ENCODE data around the gene PRKAG2.

PRKAG2 gene

GRCh38 chr7:151852486-151853396 is 24.2 kb downstream of the PRKAG2 start:
- DNase-seq = no peak
- Histone ChIP-seq H3K36me3 (ENCODE audit: control insufficient read depth in 1 of 2, insufficient read depth in 2 of 2, low read length in 2 of 2) (no peaks in the 10 kb centered on the region), H3K27me3 (ENCODE audit: insufficient read depth, low read length) (no peaks in the 10 kb centered on the region), H3K23ac (ENCODE audit: low read length) (no peak overlapping the region), H3K79me2 (ENCODE audit: control insufficient read depth, insufficient read depth, low read length, poor library complexity) (no peaks in the 10 kb centered on the region), H4K12ac (ENCODE audit: low read depth, low read length) (no peak overlapping the region), H2BK5ac (ENCODE audit: low read depth, low read length, poor library complexity) (no peak overlapping the region), H3K4me1 (ENCODE audit: control insufficient read depth in 1 of 2, insufficient read depth in 2 of 2, low read length in 2 of 2) (peaks cover 9 to 17% of the 10 kb centered on the region in 2 experiments), H3K4me2 (ENCODE audit: low read length) (no peak overlapping the region), H2AFZ (ENCODE audit: insufficient read depth, low read length, poor library complexity) (no peak overlapping the region), H3K27ac (ENCODE audit: low read depth, low read length) (no peak overlapping the region), H2AK5ac (ENCODE audit: low read length) (no peak overlapping the region), H3K9me3 (ENCODE audit: insufficient read depth, low read depth, low read length) (peaks cover 6% of the 10 kb centered on the region), H2BK120ac (ENCODE audit: insufficient read depth, low read length, poor library complexity) (no peak overlapping the region), H3K14ac (ENCODE audit: low read length) (no peak overlapping the region), H3K9ac (ENCODE audit: low read length) (no peak overlapping the region), H2BK12ac (ENCODE audit: low read length) (no peak overlapping the region), H3K79me1 (ENCODE audit: low read length) (peaks cover 2% of the 10 kb centered on the region), H3K4ac (ENCODE audit: low read depth, low read length) (no peak overlapping the region), H3K4me3 (ENCODE audit: low read depth, low read length) (no peak overlapping the region), H4K91ac (ENCODE audit: low read depth, low read length) (no peak overlapping the region), H4K8ac (ENCODE audit: low read depth, low read length) (no peak overlapping the region), H3K18ac (ENCODE audit: low read length) (no peak overlapping the region)
- no CpG with 5 or more reads among the region's 19 CpGs for WGBS (ENCODE audit: extremely low coverage, insufficient coverage, insufficient read length)

GRCh38 chr7:151851782-151852181 is 25.1 kb downstream of the PRKAG2 start:
- DNase-seq = peak in 1 of 2 donors; percentile 19
- Histone ChIP-seq H3K4me1 (ENCODE audit: control insufficient read depth in 1 of 2, insufficient read depth in 2 of 2, low read length in 2 of 2) (peaks cover 9 to 17% of the 10 kb centered on the region in 2 experiments), H3K4me2 (ENCODE audit: low read length) (no peak overlapping the region), H3K23ac (ENCODE audit: low read length) (no peak overlapping the region), H3K18ac (ENCODE audit: low read length) (no peak overlapping the region), H2BK12ac (ENCODE audit: low read length) (no peak overlapping the region), H2BK5ac (ENCODE audit: low read depth, low read length, poor library complexity) (no peak overlapping the region), H3K79me2 (ENCODE audit: control insufficient read depth, insufficient read depth, low read length, poor library complexity) (no peaks in the 10 kb centered on the region), H4K91ac (ENCODE audit: low read depth, low read length) (no peak overlapping the region), H4K8ac (ENCODE audit: low read depth, low read length) (no peak overlapping the region), H3K27me3 (ENCODE audit: insufficient read depth, low read length) (no peaks in the 10 kb centered on the region), H3K9ac (ENCODE audit: low read length) (no peak overlapping the region), H4K12ac (ENCODE audit: low read depth, low read length) (no peak overlapping the region), H2BK120ac (ENCODE audit: insufficient read depth, low read length, poor library complexity) (no peak overlapping the region), H3K79me1 (ENCODE audit: low read length) (peaks cover 2% of the 10 kb centered on the region), H3K4ac (ENCODE audit: low read depth, low read length) (no peak overlapping the region), H3K36me3 (ENCODE audit: control insufficient read depth in 1 of 2, insufficient read depth in 2 of 2, low read length in 2 of 2) (no peaks in the 10 kb centered on the region), H3K27ac (ENCODE audit: low read depth, low read length) (no peak overlapping the region), H3K14ac (ENCODE audit: low read length) (no peak overlapping the region), H3K9me3 (ENCODE audit: insufficient read depth, low read depth, low read length) (peaks cover 5% of the 10 kb centered on the region), H2AFZ (ENCODE audit: insufficient read depth, low read length, poor library complexity) (no peak overlapping the region), H3K4me3 (ENCODE audit: low read depth, low read length) (no peak overlapping the region), H2AK5ac (ENCODE audit: low read length) (no peak overlapping the region)
- no CpG with 5 or more reads among the region's 13 CpGs for WGBS (ENCODE audit: extremely low coverage, insufficient coverage, insufficient read length)

- Histone ChIP-seq H2BK120ac (ENCODE audit: insufficient read depth, low read length, poor library complexity) (no peak overlapping the region), H3K4me2 (ENCODE audit: low read length) (no peak overlapping the region), H3K18ac (ENCODE audit: low read length) (no peak overlapping the region), H2BK12ac (ENCODE audit: low read length) (no peak overlapping the region), H3K9ac (ENCODE audit: low read length) (no peak overlapping the region), H4K8ac (ENCODE audit: low read depth, low read length) (peak overlapping the region; percentile 35), H3K9me3 (ENCODE audit: insufficient read depth, low read depth, low read length) (peaks cover 5% of the 10 kb centered on the region), H3K27me3 (ENCODE audit: insufficient read depth, low read length) (no peaks in the 10 kb centered on the region), H3K23ac (ENCODE audit: low read length) (no peak overlapping the region), H3K4me1 (ENCODE audit: control insufficient read depth in 1 of 2, insufficient read depth in 2 of 2, low read length in 2 of 2) (peaks cover 9 to 17% of the 10 kb centered on the region in 2 experiments), H2AFZ (ENCODE audit: insufficient read depth, low read length, poor library complexity) (no peak overlapping the region), H3K4ac (ENCODE audit: low read depth, low read length) (no peak overlapping the region), H3K36me3 (ENCODE audit: control insufficient read depth in 1 of 2, insufficient read depth in 2 of 2, low read length in 2 of 2) (no peaks in the 10 kb centered on the region), H2BK5ac (ENCODE audit: low read depth, low read length, poor library complexity) (no peak overlapping the region), H3K79me1 (ENCODE audit: low read length) (peaks cover 2% of the 10 kb centered on the region), H3K14ac (ENCODE audit: low read length) (no peak overlapping the region), H2AK5ac (ENCODE audit: low read length) (no peak overlapping the region), H3K79me2 (ENCODE audit: control insufficient read depth, insufficient read depth, low read length, poor library complexity) (no peaks in the 10 kb centered on the region), H3K27ac (ENCODE audit: low read depth, low read length) (no peak overlapping the region), H4K91ac (ENCODE audit: low read depth, low read length) (no peak overlapping the region), H3K4me3 (ENCODE audit: low read depth, low read length) (no peak overlapping the region), H4K12ac (ENCODE audit: low read depth, low read length) (no peak overlapping the region)
- WGBS (ENCODE audit: extremely low coverage, insufficient coverage, insufficient read length) = no CpG with 5 or more reads among the region's 16 CpGs
- DNase-seq = peak; percentile 33 to 63
Observed at GRCh38 chr7:151851145-151851751, 25.7 kb downstream of the PRKAG2 start.

- peaks cover 5% of the 10 kb centered on the region for H3K9me3 ChIP-seq (ENCODE audit: insufficient read depth, low read depth, low read length)
- no CpG with 5 or more reads among the region's 19 CpGs for WGBS (ENCODE audit: extremely low coverage, insufficient coverage, insufficient read length)
- H3K36me3 ChIP-seq (ENCODE audit: control insufficient read depth in 1 of 2, insufficient read depth in 2 of 2, low read length in 2 of 2) = no peaks in the 10 kb centered on the region
- DNase-seq = peak; percentile 18 to 24
- H4K91ac ChIP-seq (ENCODE audit: low read depth, low read length) = no peak overlapping the region
- H3K18ac ChIP-seq (ENCODE audit: low read length) = no peak overlapping the region
- no peak overlapping the region for H2BK5ac ChIP-seq (ENCODE audit: low read depth, low read length, poor library complexity)
- no peak overlapping the region for H2BK12ac ChIP-seq (ENCODE audit: low read length)
- H3K4me2 ChIP-seq (ENCODE audit: low read length) = no peak overlapping the region
- no peak overlapping the region for H2AK5ac ChIP-seq (ENCODE audit: low read length)
- H4K12ac ChIP-seq (ENCODE audit: low read depth, low read length) = no peak overlapping the region
- peak overlapping the region; percentile 16 for H3K14ac ChIP-seq (ENCODE audit: low read length)
- no peak overlapping the region for H3K4ac ChIP-seq (ENCODE audit: low read depth, low read length)
- H3K27me3 ChIP-seq (ENCODE audit: insufficient read depth, low read length) = no peaks in the 10 kb centered on the region
- no peak overlapping the region for H2AFZ ChIP-seq (ENCODE audit: insufficient read depth, low read length, poor library complexity)
- H3K4me1 ChIP-seq (ENCODE audit: control insufficient read depth in 1 of 2, insufficient read depth in 2 of 2, low read length in 2 of 2) = peaks cover 9 to 17% of the 10 kb centered on the region in 2 experiments
- H3K4me3 ChIP-seq (ENCODE audit: low read depth, low read length) = no peak overlapping the region
- H3K79me2 ChIP-seq (ENCODE audit: control insufficient read depth, insufficient read depth, low read length, poor library complexity) = no peaks in the 10 kb centered on the region
- no peak overlapping the region for H2BK120ac ChIP-seq (ENCODE audit: insufficient read depth, low read length, poor library complexity)
- no peak overlapping the region for H4K8ac ChIP-seq (ENCODE audit: low read depth, low read length)
- no peak overlapping the region for H3K9ac ChIP-seq (ENCODE audit: low read length)
- H3K27ac ChIP-seq (ENCODE audit: low read depth, low read length) = no peak overlapping the region
- peaks cover 2% of the 10 kb centered on the region for H3K79me1 ChIP-seq (ENCODE audit: low read length)
- H3K23ac ChIP-seq (ENCODE audit: low read length) = no peak overlapping the region
Observed at GRCh38 chr7:151850491-151851124, 26.3 kb downstream of the PRKAG2 start.

Data from trophoblast cell (in vitro differentiated cells and primary cell).